Renal cortical epithelial cell (primary cell): ENCODE data around the gene SPINT2. TPM values are rescaled to one million over a fixed set of nuclear protein-coding genes. Genes with fewer than 3 reads are reported as not detected.
A peak's percentile ranks its signal among the peaks of the same experiment; 100 is the strongest.
"Not testable (repeated sequence)": the region's sequence is repeated elsewhere in the genome, so short reads cannot be mapped to it uniquely, and the experiment has no call there.

Experiments used
- DNase-seq: peaks from one replicate; pipeline ENCODE4 v3.0.0-alpha.2; 2011; ENCODE audit warnings: low read depth
- total RNA-seq: library from RNA; depleted of rRNA; stranded (reverse); fragments of >200 nt; gene quantifications from 2 replicates; pipeline ENCODE4 v1.2.3, GENCODE V29; 2014

Gene SPINT2
- total RNA-seq, 1 donor from 2014 or later = 535 TPM

GRCh38 chr19:38319421-38320258 is 55.3 kb downstream of the SPINT2 start, which contains the start of gene KCNK6:
Gene KCNK6, plus strand, starts transcription at chr19:38319845. Its CDS starts 106 bp downstream, at chr19:38319951.
- DNase-seq = no peak

- DNase-seq = no peak
Observed at GRCh38 chr19:38320969-38321339, 56.6 kb downstream of the SPINT2 start.

GRCh38 chr19:38321646-38322196 is 57.3 kb downstream of the SPINT2 start:
- no peak for DNase-seq

GRCh38 chr19:38323291-38323690 is 58.9 kb downstream of the SPINT2 start:
- no peak for DNase-seq

- no peak for DNase-seq
Observed at GRCh38 chr19:38324431-38324830, 60.1 kb downstream of the SPINT2 start.

- DNase-seq = no peak
Observed at GRCh38 chr19:38326591-38326990, 62.2 kb downstream of the SPINT2 start.

GRCh38 chr19:38329651-38330050 is 65.3 kb downstream of the SPINT2 start:
- no peak for DNase-seq

- DNase-seq = no peak
Observed at GRCh38 chr19:38331728-38332127, 67.4 kb downstream of the SPINT2 start.

- DNase-seq = no peak
Observed at GRCh38 chr19:38333245-38333644, 68.9 kb downstream of the SPINT2 start.

- peak; percentile 89 for DNase-seq
Observed at GRCh38 chr19:38335949-38336637, 71.7 kb downstream of the SPINT2 start.

GRCh38 chr19:38336638-38337359 is 72.4 kb downstream of the SPINT2 start:
- DNase-seq = peak; percentile 84

GRCh38 chr19:38337360-38337653 is 72.9 kb downstream of the SPINT2 start:
- no peak for DNase-seq

- DNase-seq = not testable (repeated sequence)
Observed at GRCh38 chr19:38339011-38339410, 74.6 kb downstream of the SPINT2 start.

- DNase-seq = no peak
Observed at GRCh38 chr19:38340927-38341326, 76.6 kb downstream of the SPINT2 start.

Other genes starting within 250 kb of the SPINT2 start
- 0.10 TPM in 1 of 2 replicates, not detected in the other for gene DPF1, start 40.4 kb upstream of the SPINT2 start, total RNA-seq
- 0.75 and 4.5 TPM in 2 replicates for gene PPP1R14A, start 8.2 kb upstream of the SPINT2 start, total RNA-seq
- gene C19orf33, start 39.7 kb downstream of the SPINT2 start, total RNA-seq = 1.7 and 148 TPM in 2 replicates
- 51.3 and 72.8 TPM in 2 replicates for gene YIF1B, start 51.4 kb downstream of the SPINT2 start, total RNA-seq
- 8.4 and 25.5 TPM in 2 replicates for gene KCNK6, start 55.3 kb downstream of the SPINT2 start, total RNA-seq
- 0.87 and 1.4 TPM in 2 replicates for gene CATSPERG, start 71.3 kb downstream of the SPINT2 start, total RNA-seq
- gene PSMD8, start 110.0 kb downstream of the SPINT2 start, total RNA-seq = 206 and 397 TPM in 2 replicates
- gene GGN, start 123.5 kb downstream of the SPINT2 start, total RNA-seq = 0.80 and 1.7 TPM in 2 replicates
- 0.17 and 1.4 TPM in 2 replicates for gene SPRED3, start 124.1 kb downstream of the SPINT2 start, total RNA-seq
- 7.6 and 8.9 TPM in 2 replicates for gene FAM98C, start 138.5 kb downstream of the SPINT2 start, total RNA-seq
- not detected in 2 replicates for gene RASGRP4, start 161.6 kb downstream of the SPINT2 start, total RNA-seq
- gene RYR1, start 169.1 kb downstream of the SPINT2 start, total RNA-seq = 0.10 TPM in 1 of 2 replicates, not detected in the other